ENCODE data around the gene TEX26.

TEX26 gene

DNA sequence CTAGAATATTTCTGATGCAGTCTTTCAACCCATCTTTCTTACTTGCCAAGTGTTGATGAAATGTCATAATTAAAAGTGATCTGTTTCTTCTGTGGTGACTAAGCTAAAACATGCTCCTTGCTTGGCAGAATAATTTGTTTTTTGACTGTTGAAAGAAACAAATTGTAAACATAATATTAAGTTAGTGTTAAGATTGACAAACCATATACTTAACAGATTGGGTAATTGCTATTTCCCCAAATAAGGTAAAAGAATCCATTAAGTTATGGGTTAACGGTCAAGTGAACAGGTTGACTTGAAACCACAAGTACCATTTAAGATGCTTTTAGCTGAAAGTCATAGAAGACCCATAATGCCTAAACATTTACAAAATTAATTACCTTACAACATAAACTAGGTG lies 62.9 kb downstream of the TEX26 start:
- no peak for DNase-seq (ENCODE audit: low read depth in 1 of 2, low spot score in 1 of 2)
- peaks cover 9% of the 10 kb centered on the region for H3K27me3 ChIP-seq (ENCODE audit: insufficient read depth, poor library complexity, severe bottlenecking)
- H3K27ac ChIP-seq (replicated peaks), result no peak overlapping the region
- H3K4me3 ChIP-seq (replicated peaks; ENCODE audit: insufficient read depth, low read length), result no peak overlapping the region
- no peak for TF ChIP-seq POLR2AphosphoS5 (IDR thresholded peaks at IDR 0.05; ENCODE audit: low read depth)

DNA sequence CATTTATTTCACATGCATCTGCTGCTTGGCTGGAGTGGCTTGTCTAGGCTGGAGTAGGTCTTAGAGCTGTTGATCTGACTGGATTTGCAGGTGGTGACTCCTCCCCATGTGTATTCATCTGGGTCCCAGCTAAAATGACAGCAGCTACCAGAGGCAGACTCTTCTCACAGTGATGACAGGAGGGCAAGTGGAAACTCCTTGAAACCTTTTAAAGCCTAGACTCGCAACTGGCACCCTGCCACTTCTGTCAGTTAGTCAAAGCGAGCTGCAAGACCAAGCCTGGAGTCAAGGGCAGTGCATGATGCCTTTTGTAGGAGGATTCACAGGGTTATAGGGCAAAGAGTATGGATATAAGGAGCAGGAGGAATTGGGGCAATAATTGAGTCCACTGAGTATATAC lies 65.2 kb downstream of the TEX26 start:
- no peak for TF ChIP-seq GABPA (IDR thresholded peaks at IDR 0.05; ENCODE audit: low read depth)
- TF ChIP-seq SPI1 (IDR thresholded peaks at IDR 0.05; ENCODE audit: borderline replicate concordance, low read depth), result no peak
- TF ChIP-seq POLR2AphosphoS5 (IDR thresholded peaks at IDR 0.05; ENCODE audit: low read depth), result no peak
- TF ChIP-seq, protein P1, sequence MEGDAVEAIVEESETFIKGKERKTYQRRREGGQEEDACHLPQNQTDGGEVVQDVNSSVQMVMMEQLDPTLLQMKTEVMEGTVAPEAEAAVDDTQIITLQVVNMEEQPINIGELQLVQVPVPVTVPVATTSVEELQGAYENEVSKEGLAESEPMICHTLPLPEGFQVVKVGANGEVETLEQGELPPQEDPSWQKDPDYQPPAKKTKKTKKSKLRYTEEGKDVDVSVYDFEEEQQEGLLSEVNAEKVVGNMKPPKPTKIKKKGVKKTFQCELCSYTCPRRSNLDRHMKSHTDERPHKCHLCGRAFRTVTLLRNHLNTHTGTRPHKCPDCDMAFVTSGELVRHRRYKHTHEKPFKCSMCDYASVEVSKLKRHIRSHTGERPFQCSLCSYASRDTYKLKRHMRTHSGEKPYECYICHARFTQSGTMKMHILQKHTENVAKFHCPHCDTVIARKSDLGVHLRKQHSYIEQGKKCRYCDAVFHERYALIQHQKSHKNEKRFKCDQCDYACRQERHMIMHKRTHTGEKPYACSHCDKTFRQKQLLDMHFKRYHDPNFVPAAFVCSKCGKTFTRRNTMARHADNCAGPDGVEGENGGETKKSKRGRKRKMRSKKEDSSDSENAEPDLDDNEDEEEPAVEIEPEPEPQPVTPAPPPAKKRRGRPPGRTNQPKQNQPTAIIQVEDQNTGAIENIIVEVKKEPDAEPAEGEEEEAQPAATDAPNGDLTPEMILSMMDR (IDR thresholded peaks at IDR 0.05; ENCODE audit: insufficient read depth, low read length), result no peak
- TF ChIP-seq, protein P2, sequence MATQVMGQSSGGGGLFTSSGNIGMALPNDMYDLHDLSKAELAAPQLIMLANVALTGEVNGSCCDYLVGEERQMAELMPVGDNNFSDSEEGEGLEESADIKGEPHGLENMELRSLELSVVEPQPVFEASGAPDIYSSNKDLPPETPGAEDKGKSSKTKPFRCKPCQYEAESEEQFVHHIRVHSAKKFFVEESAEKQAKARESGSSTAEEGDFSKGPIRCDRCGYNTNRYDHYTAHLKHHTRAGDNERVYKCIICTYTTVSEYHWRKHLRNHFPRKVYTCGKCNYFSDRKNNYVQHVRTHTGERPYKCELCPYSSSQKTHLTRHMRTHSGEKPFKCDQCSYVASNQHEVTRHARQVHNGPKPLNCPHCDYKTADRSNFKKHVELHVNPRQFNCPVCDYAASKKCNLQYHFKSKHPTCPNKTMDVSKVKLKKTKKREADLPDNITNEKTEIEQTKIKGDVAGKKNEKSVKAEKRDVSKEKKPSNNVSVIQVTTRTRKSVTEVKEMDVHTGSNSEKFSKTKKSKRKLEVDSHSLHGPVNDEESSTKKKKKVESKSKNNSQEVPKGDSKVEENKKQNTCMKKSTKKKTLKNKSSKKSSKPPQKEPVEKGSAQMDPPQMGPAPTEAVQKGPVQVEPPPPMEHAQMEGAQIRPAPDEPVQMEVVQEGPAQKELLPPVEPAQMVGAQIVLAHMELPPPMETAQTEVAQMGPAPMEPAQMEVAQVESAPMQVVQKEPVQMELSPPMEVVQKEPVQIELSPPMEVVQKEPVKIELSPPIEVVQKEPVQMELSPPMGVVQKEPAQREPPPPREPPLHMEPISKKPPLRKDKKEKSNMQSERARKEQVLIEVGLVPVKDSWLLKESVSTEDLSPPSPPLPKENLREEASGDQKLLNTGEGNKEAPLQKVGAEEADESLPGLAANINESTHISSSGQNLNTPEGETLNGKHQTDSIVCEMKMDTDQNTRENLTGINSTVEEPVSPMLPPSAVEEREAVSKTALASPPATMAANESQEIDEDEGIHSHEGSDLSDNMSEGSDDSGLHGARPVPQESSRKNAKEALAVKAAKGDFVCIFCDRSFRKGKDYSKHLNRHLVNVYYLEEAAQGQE (IDR thresholded peaks at IDR 0.05; ENCODE audit: insufficient replicate concordance, low read depth), result no peak
- Histone ChIP-seq H3K27ac (replicated peaks) (no peak overlapping the region), H3K4me3 (replicated peaks; ENCODE audit: insufficient read depth, low read length) (no peak overlapping the region), H3K27me3 (ENCODE audit: insufficient read depth, poor library complexity, severe bottlenecking) (peaks cover 9% of the 10 kb centered on the region)
- DNase-seq (ENCODE audit: low read depth in 1 of 2, low spot score in 1 of 2), result no peak

DNA sequence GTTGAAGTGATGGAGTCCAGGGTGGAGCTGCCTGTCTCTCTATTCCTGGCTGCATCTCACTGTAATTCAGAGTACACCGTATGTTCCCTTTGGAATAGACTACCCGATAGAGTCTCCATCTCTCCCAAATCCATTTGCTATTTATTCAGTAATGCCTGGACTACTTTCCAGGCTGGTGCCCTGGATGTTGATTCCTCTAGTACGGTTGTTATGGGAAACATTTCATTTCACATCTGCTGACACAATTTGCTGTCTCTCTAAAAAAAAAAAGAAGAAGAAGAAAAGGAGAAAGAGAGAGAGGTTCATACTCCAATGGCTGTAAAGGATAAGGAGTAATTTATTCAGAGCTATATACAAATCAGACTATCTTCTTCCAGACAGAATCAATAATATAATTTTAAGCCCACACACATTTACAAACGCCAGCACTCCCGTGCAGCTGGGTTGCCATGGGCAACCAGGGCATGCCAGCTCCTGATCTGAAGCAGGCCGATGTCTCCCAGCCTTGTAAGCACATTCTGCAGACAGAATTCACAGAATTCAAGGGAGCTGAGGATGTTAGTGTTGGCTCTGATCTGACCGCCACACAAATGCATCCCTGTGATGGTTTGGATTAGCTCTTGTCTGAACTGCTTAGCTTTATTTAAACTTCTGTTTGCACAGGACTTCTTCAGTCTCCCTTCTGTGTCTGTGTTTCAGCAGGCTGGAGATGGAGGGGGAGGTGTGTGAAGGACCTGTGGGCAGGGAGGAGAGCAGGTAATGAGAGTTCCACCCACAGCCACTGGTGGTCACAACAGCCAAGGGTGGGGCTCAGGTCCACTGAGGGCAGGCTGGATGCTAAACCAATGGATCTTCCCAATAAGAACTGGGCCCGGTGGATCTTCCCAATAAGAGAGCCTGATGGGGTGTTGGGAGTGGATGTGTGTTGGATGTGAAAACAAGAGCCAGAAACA lies 66.0 kb downstream of the TEX26 start:
- Histone ChIP-seq H3K4me3 (replicated peaks; ENCODE audit: insufficient read depth, low read length) (no peak overlapping the region), H3K27me3 (ENCODE audit: insufficient read depth, poor library complexity, severe bottlenecking) (peaks cover 9% of the 10 kb centered on the region), H3K27ac (replicated peaks) (no peak overlapping the region)
- no peak for DNase-seq (ENCODE audit: low read depth in 1 of 2, low spot score in 1 of 2)
- TF ChIP-seq, protein P2 (IDR thresholded peaks at IDR 0.05; ENCODE audit: insufficient replicate concordance, low read depth), result no peak
- TF ChIP-seq, protein P1 (IDR thresholded peaks at IDR 0.05; ENCODE audit: insufficient read depth, low read length), result no peak
- TF ChIP-seq SPI1 (IDR thresholded peaks at IDR 0.05; ENCODE audit: borderline replicate concordance, low read depth) (no peak), POLR2AphosphoS5 (IDR thresholded peaks at IDR 0.05; ENCODE audit: low read depth) (no peak), GABPA (IDR thresholded peaks at IDR 0.05; ENCODE audit: low read depth) (no peak)

DNA sequence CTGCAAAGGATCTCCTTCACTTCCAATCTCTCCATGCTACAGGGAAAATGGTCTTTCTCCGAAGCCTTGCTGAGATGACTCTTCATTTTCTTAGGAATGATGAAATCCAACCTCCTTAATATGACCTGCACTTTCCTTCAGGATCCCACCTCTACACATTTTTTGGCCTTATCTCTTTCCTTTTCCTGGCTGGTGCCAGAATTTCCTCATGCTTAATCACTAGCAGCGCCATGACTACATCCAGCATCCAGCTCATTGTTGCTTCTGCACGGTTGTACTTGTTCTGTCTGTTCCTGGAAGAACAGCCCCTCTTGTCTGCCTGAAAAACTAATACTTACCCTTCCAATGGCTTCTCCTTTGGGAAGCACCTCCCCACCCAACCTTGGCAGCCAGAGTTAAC lies 68.4 kb downstream of the TEX26 start:
- Histone ChIP-seq H3K27me3 (ENCODE audit: insufficient read depth, poor library complexity, severe bottlenecking) (peaks cover 14% of the 10 kb centered on the region), H3K4me3 (replicated peaks; ENCODE audit: insufficient read depth, low read length) (no peak overlapping the region), H3K27ac (replicated peaks) (no peak overlapping the region)
- DNase-seq (ENCODE audit: low read depth in 1 of 2, low spot score in 1 of 2), result no peak
- TF ChIP-seq, protein P2 (IDR thresholded peaks at IDR 0.05; ENCODE audit: insufficient replicate concordance, low read depth), result no peak
- no peak for TF ChIP-seq SPI1 (IDR thresholded peaks at IDR 0.05; ENCODE audit: borderline replicate concordance, low read depth)
- TF ChIP-seq, protein P1 (IDR thresholded peaks at IDR 0.05; ENCODE audit: insufficient read depth, low read length), result no peak
- no peak for TF ChIP-seq POLR2AphosphoS5 (IDR thresholded peaks at IDR 0.05; ENCODE audit: low read depth)
- no peak for TF ChIP-seq GABPA (IDR thresholded peaks at IDR 0.05; ENCODE audit: low read depth)

All from HL-60 (cell line).